GM12892 (cell line): Measurements from ENCODE around the gene ZNF821.

Experiments
- POLR2A ChIP-seq: IDR thresholded peaks from 2 replicates; pipeline ENCODE4 v1.6.1; 2011; ENCODE audit warnings: low read depth, low read length, control low read depth
- POLR2AphosphoS5 ChIP-seq: IDR thresholded peaks from 2 replicates; pipeline ENCODE4 v1.6.1; 2011; ENCODE audit warnings: low read depth, low read length, control low read depth

DNA sequence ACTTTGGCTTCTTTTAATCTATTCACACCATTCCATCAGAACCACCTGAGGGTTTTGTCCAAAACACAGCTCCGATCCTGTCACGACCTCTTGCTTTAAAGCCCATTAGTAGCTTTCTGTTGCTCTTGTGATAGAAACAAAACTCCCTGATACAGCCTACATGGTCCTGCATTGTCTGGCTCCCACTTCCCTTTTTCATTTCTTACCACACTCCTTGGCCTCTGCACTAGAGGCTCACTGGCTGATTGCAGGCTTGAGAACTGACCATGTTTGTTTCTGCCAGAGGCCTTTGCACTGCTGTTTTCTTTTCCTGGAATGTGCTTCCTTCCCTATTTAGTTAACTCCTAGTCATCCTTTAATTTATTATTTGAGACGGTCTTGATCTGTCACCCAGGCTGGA lies 35.1 kb upstream of the ZNF821 start:
- TF ChIP-seq POLR2AphosphoS5, result no peak
- TF ChIP-seq POLR2A, result no peak
